HG03457 (cell line): Measurements from ENCODE around the gene TBC1D32.
"Not testable (repeated sequence)": the region's sequence is repeated elsewhere in the genome, so short reads cannot be mapped to it uniquely, and the experiment has no call there.

Source experiments
- ATAC-seq: cut with Tn5 transposase; IDR thresholded peaks from one replicate; pipeline ENCODE4 v1.9.1; 2021; ENCODE audit warnings: moderate number of reproducible peaks; ENCODE audit not compliant: unreplicated experiment

The TBC1D32 gene

DNA sequence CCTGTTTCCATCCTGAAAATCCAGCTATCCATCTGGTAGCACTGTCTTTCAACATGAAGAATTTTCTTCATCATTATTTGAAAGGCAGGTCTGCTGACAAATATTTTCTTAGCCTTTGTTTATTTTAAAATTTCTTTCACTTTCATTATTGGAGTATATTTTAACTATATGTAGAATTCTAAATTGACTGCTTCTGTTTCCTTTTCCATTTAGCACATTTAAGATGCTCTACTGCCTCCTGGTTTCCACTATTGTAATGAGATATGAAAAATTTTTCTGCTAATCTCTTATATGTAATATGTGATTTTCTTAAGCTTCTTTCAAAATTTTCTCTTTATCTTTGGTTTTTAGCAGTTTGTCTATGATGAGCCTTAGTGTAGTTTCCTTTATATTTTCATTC, 97.3 kb downstream of the TBC1D32 start:
- no peak for ATAC-seq

DNA sequence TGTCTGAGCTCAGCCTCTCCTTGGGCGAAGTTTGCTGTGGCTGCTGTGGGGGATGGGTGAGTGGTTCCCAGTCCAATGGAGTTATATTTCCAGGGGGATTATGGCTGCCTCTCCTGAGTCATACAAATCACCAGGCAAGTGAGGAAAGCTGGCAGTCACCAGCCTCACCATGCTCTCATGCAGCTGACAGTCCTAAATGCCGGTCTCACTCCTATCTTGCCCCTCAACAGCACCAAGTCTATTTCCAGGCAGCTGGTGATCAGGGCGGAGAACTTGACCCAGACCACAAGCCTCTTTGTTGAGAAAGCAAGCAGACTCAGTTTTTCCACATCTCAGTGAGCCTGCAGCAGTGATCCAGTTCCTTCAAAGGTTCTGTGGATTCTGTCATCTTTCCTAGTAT, 98.9 kb downstream of the TBC1D32 start:
- ATAC-seq, result no peak

DNA sequence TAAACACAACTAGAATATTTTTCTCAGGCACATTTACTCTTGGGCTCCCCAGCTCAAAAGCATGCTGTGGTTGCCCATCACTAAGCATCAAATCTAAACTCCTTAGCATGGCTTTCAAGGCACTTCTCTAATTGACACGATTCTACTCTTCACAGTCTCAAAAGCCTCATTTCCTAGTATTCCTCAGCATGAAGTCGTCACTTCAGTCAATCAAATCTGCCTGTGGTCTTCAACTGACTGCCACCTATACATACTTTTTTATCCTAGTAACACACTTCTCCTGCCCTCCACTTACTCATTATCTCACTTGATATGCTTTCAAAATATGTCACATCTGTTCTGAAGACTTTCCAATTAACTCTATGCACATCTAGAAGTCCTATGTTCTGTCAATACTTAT, 110.3 kb downstream of the TBC1D32 start:
- ATAC-seq, result no peak

DNA sequence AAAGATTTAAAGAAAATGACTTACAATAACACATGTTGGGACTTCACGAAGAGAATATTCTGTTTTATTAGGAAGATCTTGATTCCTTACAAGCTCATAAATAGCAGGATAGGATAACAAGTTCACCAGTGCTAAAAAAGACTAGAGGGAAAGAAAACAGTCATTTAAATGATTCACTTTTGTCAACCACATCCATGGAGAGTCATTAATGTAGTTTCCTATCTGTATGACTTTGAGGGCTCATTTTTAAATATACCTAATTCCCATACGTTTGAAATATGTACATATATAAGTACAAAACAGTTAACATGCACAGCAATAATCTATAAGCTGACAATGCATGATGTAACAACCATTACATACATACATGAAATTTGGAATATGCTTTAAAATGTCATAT, 111.1 kb downstream of the TBC1D32 start:
- no peak for ATAC-seq

DNA sequence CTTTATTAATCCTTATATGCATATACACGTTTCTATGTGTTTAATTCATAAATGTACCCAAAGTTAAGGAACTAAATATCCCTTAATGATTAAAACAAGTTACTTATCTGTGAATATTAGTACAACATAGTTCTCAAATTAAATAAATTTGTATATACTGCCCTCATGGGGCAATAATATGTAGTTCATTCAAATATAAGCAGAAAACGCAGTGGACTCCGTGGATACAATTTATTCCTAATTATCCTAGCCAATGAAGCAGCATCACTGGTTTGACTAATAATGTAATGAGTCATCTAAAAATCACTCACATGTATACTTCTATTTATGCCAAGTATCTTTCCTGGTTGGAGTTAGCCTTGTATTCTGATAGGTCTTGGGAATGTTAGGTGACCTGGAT, 111.6 kb downstream of the TBC1D32 start:
- ATAC-seq, result no peak

DNA sequence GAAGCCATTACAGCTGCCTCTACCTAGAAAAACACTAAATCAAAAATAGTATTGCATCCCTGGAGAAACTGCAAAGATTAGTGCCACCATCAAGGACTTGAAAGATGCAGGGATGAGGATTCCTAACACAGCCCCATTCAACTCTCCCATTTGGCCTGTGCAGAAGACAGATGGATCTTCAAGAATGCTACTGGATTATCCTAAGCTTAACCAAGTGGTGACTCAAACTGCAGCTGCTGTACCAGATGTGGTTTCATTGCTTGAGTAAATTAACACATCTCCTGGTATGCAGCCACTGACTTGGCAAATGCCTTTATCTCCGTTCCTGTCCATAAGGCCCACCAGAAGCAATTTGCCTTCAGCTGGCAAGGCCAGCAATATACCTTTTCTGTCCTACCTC, 117.4 kb downstream of the TBC1D32 start:
- ATAC-seq, result no peak

DNA sequence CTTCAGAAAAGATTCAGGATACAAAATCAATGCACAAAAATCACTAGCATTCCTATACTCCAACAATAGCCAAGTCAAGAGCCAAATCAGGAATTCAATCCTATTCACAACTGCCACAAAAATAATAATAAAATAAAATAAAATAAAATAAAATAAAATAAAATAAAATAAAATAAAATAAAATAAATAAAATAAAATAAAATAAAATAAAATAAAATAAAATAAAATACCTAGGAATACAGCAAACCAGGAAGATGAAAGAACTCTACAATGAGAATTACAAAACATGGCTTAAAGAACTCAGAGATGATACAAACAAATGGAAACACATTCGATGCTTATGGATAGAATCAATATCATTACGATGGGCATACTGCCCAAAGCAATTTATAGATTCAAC, 120.9 kb downstream of the TBC1D32 start:
- not testable (repeated sequence) for ATAC-seq

DNA sequence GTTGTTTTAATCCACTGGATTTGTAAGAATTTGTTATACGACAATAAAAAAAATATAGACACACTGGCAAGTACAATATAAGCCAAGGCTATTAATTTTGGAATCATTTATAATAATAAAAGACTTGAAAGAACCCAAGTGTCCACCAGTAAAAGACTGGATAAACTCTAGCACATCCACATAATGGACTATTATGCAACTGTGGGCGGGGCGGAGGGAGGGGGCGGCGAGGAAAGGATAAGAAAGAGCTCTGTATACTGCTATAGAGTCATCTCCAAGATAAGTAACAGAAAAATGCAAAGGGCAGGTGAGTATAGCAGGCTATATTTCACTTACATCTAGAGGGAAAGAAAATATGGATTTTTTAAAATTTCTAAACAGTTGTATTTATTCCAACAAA, 123.3 kb downstream of the TBC1D32 start:
- ATAC-seq, result no peak

DNA sequence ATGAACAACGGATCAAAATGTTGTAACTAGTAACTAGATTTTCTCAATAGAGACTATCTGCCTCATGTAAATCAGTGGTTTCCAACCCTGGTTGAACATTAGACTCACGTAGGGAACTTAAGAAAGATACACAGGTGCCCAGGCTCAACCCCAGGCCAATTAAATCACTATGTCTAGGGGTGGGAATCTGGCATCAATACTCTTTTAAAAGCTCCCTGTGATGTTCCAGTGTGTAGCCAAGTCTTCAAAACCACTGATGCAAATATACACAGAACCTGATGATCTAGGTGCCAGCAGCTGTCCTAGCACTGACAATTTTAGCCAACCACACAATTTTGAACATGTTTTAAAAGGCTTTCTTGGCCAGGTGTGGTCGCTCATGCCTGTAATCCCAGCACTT, 128.7 kb downstream of the TBC1D32 start:
- ATAC-seq, result peak; percentile 78

DNA sequence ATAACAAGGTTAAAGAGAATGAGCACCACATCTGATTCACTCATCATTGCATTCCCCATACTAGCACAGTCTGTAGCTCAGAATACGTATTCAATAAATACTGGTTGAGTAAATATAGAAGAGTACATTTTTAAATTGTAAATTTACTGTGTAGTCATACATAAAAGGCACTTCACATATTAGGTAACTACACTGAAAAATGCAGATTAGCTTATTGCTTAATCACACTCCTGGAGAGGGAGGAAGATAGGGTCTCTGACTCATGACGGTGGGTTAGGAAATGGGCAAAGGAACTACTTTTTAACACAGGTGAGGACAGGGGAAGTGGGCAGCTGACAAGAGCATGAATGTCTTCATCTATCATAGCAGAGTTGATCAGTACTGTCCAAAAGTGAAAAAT, 133.2 kb downstream of the TBC1D32 start:
- no peak for ATAC-seq

DNA sequence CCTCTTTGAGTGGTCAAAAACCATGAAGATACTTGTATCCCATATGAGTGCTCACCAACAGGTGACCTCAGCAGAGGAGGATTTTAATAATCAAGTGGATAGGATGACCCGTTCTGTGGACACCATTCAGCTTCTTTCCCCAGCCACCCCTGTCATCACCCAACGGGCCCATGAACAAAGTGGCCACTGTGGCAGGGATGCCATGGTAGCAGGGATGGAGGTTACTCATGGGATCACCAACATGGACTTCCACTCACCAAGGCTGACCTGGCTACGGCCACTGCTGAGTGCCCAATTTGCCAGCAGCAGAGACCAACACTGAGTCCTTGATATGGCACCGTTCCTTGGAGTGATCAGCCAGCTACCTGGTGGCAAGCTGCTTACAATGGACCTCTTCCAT, 138.2 kb downstream of the TBC1D32 start:
- ATAC-seq, result not testable (repeated sequence)

DNA sequence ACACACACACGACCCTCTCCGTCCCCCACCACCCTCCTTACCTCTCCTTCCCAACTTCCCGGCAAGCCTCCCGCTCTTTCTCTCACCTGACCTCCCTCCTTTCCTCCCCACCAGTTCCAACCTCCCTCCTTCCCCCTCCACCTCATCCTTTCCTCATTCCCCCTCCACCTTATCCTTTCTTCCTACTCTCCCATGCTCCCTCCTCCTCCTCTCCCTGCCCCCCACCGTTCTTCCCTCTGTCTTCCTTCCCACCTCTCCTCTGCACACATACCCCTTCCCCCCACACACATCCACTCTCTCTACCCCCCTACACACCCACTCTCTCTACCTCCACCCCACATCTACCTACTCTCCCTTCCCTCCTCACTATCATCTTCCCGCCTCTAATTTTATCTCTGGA, 144.2 kb downstream of the TBC1D32 start:
- no peak for ATAC-seq

DNA sequence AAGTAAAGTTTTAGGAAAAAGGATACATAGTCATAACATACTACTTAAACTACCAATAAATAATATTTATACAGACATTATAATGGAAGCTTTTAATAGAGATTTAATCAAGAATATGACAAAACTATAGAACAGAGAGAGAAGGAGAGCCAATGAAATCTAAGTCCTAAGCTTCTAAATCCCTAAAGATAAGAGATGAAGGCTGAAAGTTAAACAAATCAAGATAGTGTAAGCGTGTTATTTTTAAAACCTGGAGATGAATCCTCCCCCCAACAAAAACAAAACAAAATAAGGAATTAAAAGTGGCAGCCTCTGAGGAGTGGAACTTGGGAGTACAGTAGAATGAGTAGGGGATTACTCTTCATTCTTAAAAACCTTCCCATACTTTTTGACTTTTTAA, 145.9 kb downstream of the TBC1D32 start:
- no peak for ATAC-seq

DNA sequence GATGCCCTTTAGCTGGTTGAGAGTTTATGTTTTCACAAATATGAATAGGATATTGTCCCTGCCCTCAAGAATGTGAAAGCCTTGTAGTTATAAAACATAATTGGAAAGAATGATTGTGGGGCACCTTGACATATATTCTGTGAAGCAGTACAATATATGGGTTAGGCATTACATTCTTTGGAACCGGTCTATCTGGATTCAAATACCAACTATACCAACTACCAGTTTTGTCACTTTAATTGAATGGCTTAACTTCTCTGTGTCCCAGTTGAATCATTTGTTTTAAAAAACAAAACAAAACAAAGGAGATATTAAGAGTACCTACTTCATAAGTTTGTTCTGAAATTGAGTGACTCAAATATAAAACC, 146.5 kb downstream of the TBC1D32 start:
- ATAC-seq, result no peak

DNA sequence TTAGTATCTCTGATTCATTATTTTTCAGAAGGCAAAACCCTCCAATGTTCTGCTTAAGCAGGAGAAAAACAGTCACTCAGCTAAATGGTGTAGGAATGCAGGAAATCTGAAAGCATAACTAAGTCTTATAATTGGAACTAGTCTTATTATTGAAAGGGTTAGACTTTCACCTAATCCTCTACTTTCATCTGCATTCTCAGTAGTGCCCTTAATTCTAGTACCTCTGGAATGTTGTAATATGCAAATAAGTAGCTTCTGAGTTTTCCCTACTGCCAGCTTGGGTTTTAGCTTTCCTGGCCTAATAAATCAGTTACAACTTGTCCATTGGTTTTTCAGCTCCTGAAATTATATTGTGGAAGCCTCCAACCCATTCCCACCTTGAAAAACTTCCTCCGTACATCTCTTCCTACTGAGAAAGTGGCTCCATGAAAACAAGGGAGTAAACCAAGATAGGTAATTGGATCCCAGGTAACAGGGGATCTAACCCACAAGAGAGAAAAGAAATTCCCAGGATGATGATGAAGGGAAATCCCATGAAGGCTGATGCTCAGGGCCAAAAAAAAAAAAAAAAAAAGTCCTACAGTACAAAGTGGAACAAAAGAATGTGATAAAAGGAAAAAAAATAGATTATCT, 147.0 kb downstream of the TBC1D32 start:
- ATAC-seq, result no peak

DNA sequence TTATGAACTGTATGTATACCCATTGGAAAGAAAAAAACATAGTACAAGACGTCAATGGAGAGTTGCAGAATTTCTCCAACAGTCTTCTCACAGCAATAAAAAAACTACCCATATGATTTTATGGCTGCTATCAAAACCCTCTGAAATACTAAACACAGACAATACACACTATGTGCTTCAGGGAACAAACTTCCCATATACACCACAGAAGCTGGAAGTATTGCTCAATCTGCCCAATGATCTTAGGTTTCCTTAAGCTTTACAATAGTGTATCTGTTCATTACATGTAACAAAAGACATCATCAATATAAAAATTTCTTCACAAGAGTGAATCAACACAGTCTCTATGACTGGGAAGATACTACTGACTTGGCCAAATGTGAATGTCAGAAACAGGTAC, 150.5 kb downstream of the TBC1D32 start:
- no peak for ATAC-seq

DNA sequence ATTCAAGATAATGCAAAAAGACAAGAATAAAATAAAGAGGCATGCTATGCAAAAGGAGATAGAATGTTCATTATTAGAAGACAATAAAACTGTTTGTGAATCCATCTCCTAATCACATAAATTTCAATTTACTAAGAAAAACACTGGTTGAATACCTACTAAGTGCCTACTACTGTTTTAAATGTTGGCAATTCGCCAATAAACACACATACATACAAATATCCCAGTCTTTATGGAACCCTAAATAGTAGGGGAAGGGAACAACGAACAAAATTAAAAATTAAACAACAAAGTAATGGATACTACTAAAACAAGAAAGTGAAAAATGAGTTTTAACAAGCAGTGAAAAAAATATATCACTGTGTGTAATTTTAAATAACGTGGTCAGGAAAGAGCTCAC, 158.5 kb downstream of the TBC1D32 start:
- no peak for ATAC-seq

DNA sequence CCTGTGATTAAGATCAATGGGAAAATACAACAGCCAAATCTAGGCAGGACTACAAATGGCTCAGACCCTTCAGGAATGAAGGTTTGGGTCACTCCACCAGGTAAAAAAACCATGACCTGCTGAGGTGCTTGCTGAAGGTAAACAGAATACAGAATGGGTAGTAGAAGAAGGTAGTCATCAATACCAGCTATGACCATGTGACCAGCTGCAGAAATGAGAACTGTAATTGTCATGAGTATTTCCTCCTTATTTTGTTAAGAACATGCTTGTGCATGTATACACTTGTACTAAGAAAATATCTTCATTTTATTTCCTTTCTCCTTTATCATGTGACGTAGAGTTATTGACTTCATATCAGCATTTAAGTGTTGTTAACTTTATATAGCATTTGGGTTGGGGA, 161.8 kb downstream of the TBC1D32 start:
- not testable (repeated sequence) for ATAC-seq

DNA sequence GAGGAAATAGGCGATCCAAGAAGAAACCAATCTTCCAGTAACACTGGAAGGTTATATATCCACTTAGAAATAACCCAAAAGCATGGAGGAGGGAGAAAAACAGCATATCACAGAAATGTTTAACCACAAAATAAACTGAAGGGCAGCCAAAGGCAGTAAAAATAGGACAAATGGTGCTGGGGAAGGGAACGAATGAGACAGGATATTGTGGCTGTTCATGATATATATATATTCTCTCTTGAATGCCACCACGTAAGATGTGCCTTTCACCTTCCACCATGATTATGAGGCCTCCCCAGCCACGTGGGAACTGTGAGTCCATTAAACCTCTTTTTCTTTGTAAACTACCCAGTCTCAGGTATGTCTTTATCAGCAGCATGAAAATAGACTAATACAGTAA, 162.4 kb downstream of the TBC1D32 start:
- no peak for ATAC-seq

DNA sequence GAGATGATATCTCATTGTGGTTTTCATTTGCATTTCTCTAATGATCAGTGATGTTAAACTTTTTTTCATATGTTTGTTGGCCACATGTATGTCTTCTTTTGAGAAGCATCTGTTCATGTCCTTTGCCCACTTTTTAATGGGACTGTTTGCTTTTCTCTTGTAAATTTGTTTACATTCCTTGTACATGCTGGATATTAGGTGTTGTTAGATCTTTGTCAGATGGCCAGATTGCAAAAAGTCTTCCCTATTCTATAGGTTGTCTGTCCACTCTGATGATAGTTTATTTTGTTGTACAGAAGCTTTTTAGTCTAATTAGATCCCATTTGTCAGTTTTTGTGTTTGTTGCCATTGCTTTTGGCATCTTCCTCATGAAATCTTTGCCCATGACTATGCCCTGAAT, 172.4 kb downstream of the TBC1D32 start:
- no peak for ATAC-seq

DNA sequence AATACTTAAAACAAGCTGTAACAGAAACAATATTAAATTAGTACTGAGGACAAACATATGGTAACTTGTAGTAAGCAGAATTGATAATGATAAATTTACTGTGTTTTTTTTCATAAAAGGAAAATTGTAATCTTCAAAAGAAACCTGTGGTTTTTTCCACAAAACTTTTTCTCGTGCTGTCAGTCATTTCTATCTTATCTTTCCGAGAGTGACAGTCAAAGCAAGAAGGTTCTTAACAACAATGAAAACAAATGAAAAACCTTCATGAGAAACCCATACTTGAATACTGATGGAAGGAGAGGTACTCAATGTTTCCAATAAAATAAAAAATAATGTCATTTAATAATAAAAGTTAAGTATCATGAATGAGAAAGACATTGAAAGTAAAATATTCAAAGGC, 174.0 kb downstream of the TBC1D32 start:
- ATAC-seq, result no peak

DNA sequence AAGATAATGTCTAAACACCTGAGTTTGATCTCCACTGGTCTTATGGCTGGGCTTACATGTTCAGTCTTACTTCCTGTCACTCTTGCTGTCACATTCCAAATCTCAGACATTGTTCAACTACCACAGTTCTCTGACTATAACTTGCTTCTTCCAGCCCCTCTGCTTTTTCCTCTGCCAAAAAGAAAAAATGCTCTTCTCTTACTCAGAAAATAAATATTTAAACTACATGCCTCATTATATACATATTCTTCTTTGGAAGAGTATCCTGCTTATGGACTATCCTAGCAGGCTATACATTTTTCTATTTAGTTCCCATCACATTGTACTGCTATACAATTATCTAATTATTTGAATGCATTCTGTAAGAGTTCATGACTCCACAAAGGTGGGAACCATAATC, 175.4 kb downstream of the TBC1D32 start:
- ATAC-seq, result no peak

DNA sequence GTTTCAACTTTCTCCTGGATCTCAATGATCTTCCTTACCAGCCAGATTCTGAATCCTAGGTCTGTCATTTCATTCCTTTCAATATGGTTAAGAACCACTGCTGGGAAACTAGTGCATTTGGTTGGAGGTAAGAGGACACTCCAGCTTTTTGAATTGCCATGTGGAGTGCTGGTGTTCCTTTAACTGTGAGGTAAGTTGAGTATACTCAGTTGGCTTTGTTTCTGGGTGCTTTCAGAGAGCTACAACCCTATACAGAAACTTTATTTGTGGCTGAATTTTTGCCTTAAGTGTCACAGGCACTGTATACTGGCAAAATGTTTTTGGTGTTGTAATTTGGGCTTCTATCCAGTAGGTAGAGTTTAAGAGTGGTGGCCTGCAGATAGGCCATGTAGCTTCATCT, 175.8 kb downstream of the TBC1D32 start:
- ATAC-seq, result no peak

DNA sequence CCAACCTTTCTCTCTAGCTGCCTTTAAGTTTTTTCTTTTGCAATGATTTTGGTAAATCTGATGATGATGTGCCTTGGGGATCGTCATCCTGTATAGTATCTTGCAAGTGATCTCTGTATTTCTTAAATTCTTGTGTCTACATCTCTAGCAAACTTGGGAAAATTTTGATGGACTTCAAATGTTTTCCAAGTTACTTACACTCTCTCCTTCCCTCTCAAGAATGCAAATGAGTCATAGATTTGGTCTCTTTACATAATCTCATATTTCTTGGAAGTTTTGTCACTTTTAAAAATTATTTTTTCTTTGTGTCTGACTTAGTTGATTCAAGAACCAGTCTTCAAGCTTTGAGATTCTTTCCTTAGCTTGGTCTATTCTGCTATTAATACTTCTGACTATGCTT, 176.4 kb downstream of the TBC1D32 start:
- ATAC-seq, result no peak
